ENCODE results near the gene TCEANC.
"Not testable (repeated sequence)": the region's sequence is repeated elsewhere in the genome, so short reads cannot be mapped to it uniquely, and the experiment has no call there.

TCEANC gene

DNA sequence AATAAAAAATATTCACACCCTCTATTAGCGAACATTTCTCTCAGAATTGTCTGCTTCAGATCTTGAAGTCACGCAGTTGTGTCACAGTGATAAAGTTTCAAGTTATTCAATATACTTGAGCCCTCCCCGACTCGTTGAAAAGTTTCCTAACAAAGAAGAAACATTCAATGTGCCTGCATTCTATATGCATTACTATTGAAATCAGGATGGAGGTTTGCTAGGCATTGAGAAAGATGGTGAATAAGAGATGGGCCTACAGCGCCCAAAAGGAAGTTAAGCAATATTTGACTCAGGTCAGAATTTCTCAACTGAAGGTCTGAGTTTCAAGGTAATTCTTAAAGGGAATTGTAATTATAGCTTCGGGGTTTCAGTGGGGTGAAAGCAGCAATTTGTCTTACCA lies 6.1 kb downstream of the TCEANC start:
- peak; percentile 36 for DNase-seq

- DNase-seq = no peak
Observed at GRCh38 chrX:13661735-13662288, 8.9 kb downstream of the TCEANC start.

DNA sequence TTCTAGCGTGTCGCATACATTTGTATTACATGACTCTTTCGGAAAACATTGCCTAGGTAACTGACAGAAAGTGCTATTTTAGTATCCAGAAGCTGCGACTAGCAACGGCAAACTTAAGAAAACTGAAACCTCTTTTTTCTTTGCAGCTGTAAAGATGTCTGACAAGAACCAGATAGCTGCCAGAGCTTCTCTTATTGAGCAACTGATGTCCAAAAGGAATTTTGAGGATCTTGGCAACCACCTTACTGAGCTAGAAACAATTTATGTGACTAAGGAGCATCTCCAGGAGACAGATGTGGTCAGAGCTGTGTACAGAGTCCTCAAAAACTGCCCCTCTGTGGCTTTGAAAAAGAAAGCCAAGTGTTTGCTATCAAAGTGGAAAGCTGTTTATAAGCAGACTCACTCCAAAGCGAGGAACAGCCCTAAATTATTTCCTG lies 9.4 kb downstream of the TCEANC start:
- no peak for DNase-seq

DNA sequence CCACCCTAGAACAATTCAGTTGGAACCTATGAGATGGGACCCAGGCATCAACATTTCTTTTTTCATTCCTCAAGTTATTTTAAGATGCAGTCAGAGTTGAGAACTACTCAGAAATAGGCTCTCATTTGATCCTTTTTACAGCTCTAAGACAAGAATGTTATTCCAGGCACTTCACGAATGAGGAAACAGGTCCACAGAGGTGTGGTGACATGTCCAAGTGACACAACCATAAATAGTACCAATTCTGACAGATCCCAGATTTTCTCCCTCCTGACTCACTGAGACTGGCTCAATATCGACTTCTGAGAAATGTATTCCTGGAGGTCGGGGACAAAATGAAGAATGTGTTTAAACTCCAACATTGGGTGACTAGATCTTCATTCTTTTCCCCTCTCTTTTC lies 11.1 kb downstream of the TCEANC start:
- no peak for DNase-seq

DNA sequence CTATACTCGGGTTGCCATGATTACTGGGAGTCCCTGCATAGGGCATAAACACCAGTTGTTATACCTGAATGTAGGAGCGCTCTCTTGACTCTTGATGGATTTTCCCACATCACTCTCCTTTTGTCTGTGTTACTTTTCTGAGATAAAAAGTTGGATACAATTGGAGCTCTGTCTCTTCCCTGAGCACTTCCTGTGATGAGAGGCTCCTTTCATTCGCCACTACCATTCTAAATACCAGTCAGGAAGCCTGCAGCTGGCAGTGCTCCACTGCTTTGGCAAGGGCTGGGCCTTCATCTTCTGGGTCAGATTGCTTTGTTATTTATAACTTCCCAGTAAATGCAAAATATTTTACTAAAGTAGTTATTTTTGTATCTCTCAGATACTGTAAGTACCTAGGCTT lies 13.9 kb downstream of the TCEANC start:
- DNase-seq = no peak

- no peak for DNase-seq
Observed at GRCh38 chrX:13667919-13668318, 15.0 kb downstream of the TCEANC start.

DNA sequence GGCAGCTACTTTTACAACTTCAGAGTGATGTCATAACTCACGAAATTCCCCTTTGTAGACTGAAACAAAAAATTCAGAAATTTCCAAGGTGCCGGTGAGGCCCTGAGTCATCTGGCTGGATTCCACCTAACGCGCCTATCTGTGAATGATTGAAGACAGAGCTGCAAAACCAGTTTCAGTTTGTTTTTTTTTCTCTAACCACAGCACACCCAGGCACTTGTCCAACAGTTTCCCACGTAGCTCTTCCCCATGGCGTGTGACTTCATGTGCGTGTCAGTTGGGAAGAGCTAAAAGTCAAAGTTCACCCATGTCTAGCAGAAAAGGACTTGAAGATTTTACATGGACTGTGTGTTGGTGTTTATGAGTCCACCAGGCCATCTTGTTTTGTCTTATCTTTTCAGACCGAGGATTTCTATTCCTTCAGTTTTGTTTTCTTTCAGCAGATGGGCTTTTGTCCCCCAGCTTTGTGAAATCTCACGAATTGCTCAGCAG lies 16.4 kb downstream of the TCEANC start:
- peak; percentile 90 for DNase-seq

- DNase-seq = not testable (repeated sequence)
Observed at GRCh38 chrX:13669755-13670154, 16.8 kb downstream of the TCEANC start.

DNA sequence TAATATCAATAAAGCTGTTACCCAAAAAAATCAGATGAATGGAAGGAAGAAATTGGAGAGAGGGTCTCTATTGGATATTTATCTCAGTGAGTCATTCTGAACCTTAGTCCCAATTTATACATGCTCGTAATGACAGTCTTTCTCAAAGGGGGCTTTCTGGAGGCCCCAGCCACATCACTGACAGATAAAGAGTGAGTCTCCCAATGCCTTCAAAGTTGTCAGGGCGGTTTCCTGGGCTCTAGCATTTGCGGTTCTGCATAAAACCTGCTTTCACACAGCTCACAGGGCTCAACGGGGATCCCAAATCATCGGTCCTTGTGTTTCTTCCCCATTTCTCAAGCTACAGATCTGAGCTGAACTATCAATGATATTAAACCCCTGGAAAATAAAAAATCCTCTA lies 17.3 kb downstream of the TCEANC start:
- DNase-seq = no peak

DNA sequence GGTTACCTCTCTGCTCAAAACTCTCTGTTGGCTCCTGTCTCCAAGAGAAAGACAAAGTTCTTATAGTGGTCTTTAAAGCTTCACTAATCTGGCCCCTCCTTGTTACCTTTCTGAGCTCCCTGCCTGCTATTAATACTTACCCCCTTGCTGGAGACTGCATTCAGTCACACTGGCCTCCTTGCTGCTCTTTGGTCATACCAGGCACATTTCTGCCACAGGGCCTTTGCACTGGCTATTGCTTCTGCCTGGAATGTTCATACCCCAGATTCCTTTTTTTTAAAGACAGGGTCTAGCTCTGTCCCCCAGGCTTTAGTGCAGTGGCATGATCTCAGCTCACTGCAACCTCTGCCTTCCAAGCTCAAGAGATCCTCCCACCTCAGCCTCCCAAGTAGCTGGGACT lies 20.1 kb downstream of the TCEANC start:
- DNase-seq = no peak

DNA sequence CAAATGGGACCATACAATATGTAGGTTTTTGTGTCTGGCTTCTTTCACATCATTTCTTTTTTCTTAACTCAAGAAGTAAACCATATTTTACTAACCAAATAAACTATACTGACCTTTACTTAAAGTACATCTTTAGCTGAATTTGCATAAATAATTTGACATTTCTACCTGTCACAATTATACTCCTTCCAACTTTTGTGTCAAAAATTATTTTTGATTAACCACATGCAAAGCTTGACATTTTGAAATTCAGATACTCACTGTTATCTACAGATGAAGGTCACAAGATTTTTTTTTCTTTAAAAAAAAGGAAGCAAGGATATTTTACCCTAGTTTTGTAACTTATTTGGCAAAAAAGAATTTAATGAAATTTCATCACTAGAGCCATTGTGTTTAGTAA lies 23.9 kb downstream of the TCEANC start:
- DNase-seq = no peak

DNA sequence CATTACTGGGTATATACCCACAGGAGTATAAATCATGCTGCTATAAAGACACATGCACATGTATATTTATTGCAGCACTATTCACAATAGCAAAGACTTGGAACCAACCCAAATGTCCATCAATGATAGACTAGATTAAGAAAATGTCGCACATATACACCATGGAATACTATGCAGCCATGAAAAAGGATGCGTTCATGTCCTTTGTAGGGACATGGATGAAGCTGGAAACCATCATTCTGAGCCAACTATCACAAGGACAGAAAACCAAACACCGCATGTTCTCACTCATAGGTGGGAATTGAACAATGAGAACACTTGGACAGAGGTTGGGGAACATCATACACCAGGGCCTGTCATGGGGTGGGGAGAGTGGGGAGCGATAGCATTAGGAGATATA lies 26.8 kb downstream of the TCEANC start:
- DNase-seq = not testable (repeated sequence)

DNA sequence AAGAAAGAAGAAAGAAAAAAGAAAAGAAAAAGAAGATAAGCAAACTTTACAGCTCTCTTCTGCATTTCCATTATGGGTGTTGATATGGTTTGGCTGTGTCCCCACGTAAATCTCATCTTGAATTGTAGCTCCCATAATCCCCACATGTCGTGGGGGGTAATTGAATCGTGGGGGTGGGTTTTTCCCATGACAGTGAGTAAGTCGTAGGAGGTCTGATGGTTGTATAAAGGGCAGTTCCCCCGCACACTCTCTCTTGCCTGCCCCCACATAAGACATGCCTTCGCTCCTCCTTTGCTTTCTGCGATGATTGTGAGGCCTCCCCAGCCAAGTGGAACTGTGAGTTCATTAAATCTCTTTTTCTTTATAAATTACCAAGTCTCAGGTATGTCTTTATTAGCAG lies 28.7 kb downstream of the TCEANC start:
- no peak for DNase-seq

DNA sequence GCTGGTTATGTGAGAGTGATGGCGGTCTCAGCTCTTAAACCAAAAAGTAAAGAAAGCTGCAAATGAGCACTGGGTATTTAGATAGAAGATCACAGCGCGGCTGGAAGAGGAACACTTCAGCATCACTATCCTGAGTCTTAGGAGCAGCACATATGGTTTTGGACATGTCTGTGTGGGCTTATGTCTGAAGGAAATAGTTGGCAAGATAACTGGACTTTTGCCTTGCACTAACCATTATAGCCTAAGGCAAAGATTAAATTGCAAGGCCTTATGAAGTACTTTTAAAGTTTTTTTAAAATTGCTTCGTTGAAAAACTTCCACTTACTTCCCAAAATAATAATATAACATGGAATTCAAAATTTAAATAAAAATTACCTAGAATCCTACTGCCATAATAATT lies 31.4 kb downstream of the TCEANC start:
- no peak for DNase-seq

GRCh38 chrX:13685126-13685763 lies 32.3 kb downstream of the TCEANC start:
- no peak for DNase-seq

DNA sequence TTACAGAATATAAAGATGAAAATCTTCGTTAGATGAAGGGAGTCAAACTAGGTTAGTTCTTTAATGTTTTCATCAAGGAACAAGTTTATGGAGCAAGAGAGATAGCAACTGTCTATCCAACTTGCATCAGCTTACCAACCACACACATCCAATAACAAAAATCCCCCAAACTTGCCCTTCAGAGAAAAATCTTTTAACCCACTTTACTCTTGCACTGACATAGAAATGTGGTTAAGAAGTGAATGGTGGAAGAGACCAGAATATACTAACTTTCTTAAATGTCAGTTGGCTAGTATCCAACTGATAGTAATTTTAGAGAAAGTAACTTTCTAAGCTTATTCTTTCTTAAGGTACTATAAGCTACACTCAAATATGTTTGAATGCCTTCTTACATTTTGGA lies 34.3 kb downstream of the TCEANC start:
- no peak for DNase-seq

DNA sequence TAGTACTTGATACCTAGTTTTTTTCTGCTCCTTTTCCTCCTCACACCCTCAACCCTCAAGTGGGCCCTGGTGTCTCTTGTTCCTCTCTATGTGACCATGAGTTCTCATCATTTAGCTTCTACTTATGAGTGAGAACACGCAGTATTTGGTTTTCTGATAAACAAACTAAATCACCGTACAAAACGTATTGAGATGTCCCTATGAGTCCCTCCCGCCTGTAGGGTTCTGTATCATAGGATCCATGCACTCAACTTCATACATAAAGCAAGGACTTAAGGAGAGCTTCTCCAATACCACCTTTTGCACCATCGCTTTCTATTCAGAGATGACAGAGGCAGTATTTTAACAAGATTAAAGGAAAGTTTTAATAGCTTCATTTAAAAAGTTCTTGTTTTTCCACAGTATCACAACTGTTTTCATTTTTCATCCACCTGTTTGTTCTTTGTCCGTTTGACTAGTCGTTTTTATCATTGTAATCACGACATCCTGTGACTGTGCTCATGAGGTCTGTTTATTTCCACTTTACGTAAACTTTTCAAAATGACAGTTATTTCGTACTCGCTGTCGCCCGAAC lies 35.5 kb downstream of the TCEANC start:
- DNase-seq = peak; percentile 31

GRCh38 chrX:13688958-13689740 lies 36.2 kb downstream of the TCEANC start, which contains the start of gene RAB9A:
Gene RAB9A (plus strand): TSS chrX:13689128. CDS start chrX:13708747, 19,619 bp downstream.
- DNase-seq = peak; percentile 82

GRCh38 chrX:13689741-13690211 lies 36.8 kb downstream of the TCEANC start:
- DNase-seq = peak; percentile 64

DNA sequence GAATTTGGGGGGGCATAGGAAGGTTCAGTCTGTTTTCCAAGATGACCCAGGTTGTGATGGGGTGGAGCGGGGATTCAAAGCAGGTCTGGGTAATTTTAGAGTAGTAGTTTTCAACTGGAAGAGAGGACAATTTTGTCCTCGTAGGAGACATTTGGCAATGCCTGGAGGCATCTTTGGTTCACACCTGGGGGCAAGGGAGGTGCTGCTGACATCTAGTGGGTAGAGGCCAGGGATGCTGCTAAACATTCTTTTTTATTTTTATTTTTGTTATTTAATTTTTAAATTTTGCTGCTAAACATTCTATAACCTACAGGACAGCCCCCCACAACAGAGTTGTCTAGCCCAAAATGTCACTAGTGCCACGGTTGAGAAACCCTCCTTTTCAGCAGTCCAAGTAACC lies 37.9 kb downstream of the TCEANC start:
- DNase-seq = no peak

DNA sequence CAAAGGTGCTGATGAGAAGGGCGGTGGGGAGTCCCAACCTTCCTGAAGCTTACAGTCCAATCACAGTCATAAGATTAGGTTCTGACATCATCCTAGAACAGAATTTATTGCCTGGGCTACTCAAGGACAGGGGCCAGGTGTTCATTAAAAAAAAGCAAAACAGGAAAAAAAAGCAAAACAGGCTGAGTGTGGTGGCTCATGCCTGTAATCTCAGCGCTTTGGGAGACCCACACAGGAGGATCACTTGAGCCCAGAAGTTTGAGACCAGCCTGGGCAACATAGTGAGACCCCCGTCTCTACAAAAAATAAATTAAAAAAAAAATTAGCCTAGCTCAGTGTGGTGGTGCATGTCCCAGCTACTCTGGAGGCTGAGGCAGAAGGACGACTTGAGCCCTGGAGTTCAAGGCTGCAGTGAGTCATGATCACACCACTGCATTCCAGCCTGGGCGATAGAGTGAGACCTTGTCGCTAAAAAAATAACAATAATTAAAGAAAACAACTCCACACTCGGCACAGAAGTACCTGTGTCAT lies 39.0 kb downstream of the TCEANC start:
- no peak for DNase-seq

GRCh38 chrX:13692771-13693231 lies 39.9 kb downstream of the TCEANC start:
- no peak for DNase-seq

- DNase-seq = no peak
Observed at GRCh38 chrX:13693341-13693961, 40.5 kb downstream of the TCEANC start.

All from hematopoietic multipotent progenitor cell treated with erythropoietin and hydrocortisone succinate and interleukin-3 and kit ligand, for 6 days (in vitro differentiated cells).